ENCODE data around the gene INSIG1.
A peak's percentile ranks its signal among the peaks of the same experiment; 100 is the strongest.

INSIG1 gene

GRCh38 chr7:155309021-155309338 lies 11.3 kb downstream of the INSIG1 start:
- ChIA-PET CTCF (no interaction called here), POLR2A (no interaction called here)
- DNase-seq (ENCODE audit: extremely low spot score), result no peak
- no peak for TF ChIP-seq FOXK2 (IDR thresholded peaks at IDR 0.05)
- TF ChIP-seq ARNT (IDR thresholded peaks at IDR 0.05), result no peak
- TF ChIP-seq LEF1 (IDR thresholded peaks at IDR 0.05; ENCODE audit: borderline replicate concordance), result no peak
- no peak for TF ChIP-seq TARDBP (IDR thresholded peaks at IDR 0.05)
- TF ChIP-seq ELF4 (IDR thresholded peaks at IDR 0.05), result no peak
- no peak for TF ChIP-seq FOXM1 (IDR thresholded peaks at IDR 0.05; ENCODE audit: borderline replicate concordance)
- no peak for TF ChIP-seq L3MBTL2 (conservative IDR thresholded peaks at IDR 0.05)

- POLR2A ChIA-PET, result no interaction called here
Measured at GRCh38 chr7:155310425-155311114, 12.9 kb downstream of the INSIG1 start.

GRCh38 chr7:155311826-155312537 lies 14.3 kb downstream of the INSIG1 start:
- DNase-seq (ENCODE audit: extremely low spot score), result no peak
- peak; percentile 13; the same call in 1 of the 2 replicates for TF ChIP-seq ELF4 (IDR thresholded peaks at IDR 0.05)
- TF ChIP-seq PKNOX1 (IDR thresholded peaks at IDR 0.05), result no peak
- ChIA-PET POLR2A (no interaction called here), CTCF (no interaction called here)

More at GRCh38 chr7:155310425-155311114, 12.9 kb downstream of the INSIG1 start:
- TF ChIP-seq PKNOX1 (IDR thresholded peaks at IDR 0.05) (no peak), LEF1 (IDR thresholded peaks at IDR 0.05; ENCODE audit: borderline replicate concordance) (no peak), ELF4 (IDR thresholded peaks at IDR 0.05) (no peak), ZNF384 (IDR thresholded peaks at IDR 0.05) (no peak), ARNT (IDR thresholded peaks at IDR 0.05) (no peak), SUZ12 (IDR thresholded peaks at IDR 0.05) (no peak), L3MBTL2 (conservative IDR thresholded peaks at IDR 0.05) (no peak), FOXA1 (IDR thresholded peaks at IDR 0.05) (no peak), TARDBP (IDR thresholded peaks at IDR 0.05) (no peak), BHLHE40 (IDR thresholded peaks at IDR 0.05; ENCODE audit: borderline replicate concordance) (no peak), HDGF (IDR thresholded peaks at IDR 0.05; ENCODE audit: borderline replicate concordance) (no peak), FOXM1 (IDR thresholded peaks at IDR 0.05; ENCODE audit: borderline replicate concordance) (no peak), CTBP1 (IDR thresholded peaks at IDR 0.05; ENCODE audit: borderline replicate concordance) (no peak), FOXK2 (IDR thresholded peaks at IDR 0.05) (no peak), SP1 (IDR thresholded peaks at IDR 0.05) (no peak), NFRKB (IDR thresholded peaks at IDR 0.05) (no peak)
- CTCF ChIA-PET, result no interaction called here
- no peak for DNase-seq (ENCODE audit: extremely low spot score)

DNA sequence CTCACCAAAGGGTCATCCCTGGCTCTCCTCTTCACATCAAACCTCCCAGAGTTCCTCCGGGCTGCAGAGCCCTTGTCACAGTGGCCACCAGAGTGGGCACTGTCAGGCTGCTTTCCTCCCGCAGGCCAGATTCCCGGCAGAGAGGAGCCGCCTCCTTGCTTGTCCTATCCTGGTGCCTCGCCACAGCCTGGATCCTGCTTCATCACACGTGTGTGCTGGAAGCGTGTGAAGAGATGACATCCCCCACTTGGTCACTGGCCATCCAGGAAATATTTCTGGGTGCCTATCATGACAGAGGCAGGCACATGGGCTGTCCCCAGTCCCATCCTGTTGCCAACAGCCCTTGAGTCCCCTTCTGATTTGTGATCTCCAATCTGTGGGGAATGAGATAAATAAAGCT lies 15.0 kb downstream of the INSIG1 start:
- TF ChIP-seq SP1 (IDR thresholded peaks at IDR 0.05) (no peak), TARDBP (IDR thresholded peaks at IDR 0.05) (no peak)
- ChIA-PET POLR2A (no interaction called here), CTCF (no interaction called here)
- no peak for DNase-seq (ENCODE audit: extremely low spot score)

DNA sequence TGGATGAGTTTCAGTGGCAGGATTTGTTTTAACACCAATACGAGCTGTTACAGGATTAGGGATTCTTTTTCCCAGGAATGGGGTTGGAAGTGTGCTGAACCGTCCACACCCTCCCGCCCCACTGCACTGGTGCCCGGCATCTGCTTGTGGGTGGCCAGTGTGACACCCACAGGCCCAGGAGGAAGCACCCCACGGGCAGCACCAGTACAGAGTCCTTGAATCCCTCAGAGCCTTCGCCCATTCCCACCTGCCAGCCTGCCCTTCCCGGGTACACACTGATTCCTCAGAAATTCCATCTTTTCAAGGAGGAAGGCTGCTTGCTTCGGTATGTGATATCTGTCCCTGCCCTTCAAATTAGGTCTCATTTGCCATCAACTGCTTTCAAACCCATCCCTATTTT lies 15.4 kb downstream of the INSIG1 start:
- TF ChIP-seq SUZ12 (IDR thresholded peaks at IDR 0.05) (no peak), BHLHE40 (IDR thresholded peaks at IDR 0.05; ENCODE audit: borderline replicate concordance) (no peak), ELF4 (IDR thresholded peaks at IDR 0.05) (no peak), SP1 (IDR thresholded peaks at IDR 0.05) (no peak), FOXA1 (IDR thresholded peaks at IDR 0.05) (no peak), ZNF384 (IDR thresholded peaks at IDR 0.05) (no peak), FOXM1 (IDR thresholded peaks at IDR 0.05; ENCODE audit: borderline replicate concordance) (no peak), L3MBTL2 (conservative IDR thresholded peaks at IDR 0.05) (no peak), NFRKB (IDR thresholded peaks at IDR 0.05) (no peak), PKNOX1 (IDR thresholded peaks at IDR 0.05) (no peak)
- CTCF ChIA-PET, result no interaction called here
- POLR2A ChIA-PET, result no interaction called here
- no peak for DNase-seq (ENCODE audit: extremely low spot score)

DNA sequence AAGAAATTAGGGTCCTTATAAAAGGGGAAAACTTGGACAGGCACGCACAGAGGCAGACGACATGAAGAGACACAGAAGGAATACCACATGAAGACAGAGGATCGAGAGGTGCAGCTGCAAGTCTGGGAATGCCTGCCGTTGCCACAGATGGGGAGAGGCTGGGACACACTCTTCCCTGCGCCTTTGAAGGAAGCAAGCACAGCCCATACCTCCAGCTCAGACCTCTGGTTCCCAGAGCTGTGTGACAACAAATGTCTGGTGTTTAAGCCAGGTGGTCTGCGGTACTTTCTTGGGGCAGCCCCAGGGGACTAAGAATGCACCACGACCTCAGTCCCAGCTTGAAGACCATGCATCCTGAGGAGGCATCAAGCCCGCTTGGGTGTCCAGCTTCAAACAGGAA lies 18.3 kb downstream of the INSIG1 start:
- DNase-seq (ENCODE audit: extremely low spot score), result no peak
- ChIA-PET CTCF (interaction anchor here (0.8 kb wide), 1 partner anchor 29 kb away, joined by 3 read pairs; no protein-coding TSS in a partner anchor), POLR2A (no interaction called here)
- no peak for TF ChIP-seq FOXK2 (IDR thresholded peaks at IDR 0.05)

GRCh38 chr7:155316427-155317113 lies 18.9 kb downstream of the INSIG1 start:
- no peak for TF ChIP-seq LEF1 (IDR thresholded peaks at IDR 0.05; ENCODE audit: borderline replicate concordance)
- no peak for TF ChIP-seq FOXA1 (IDR thresholded peaks at IDR 0.05)
- TF ChIP-seq PKNOX1 (IDR thresholded peaks at IDR 0.05), result no peak
- no peak for TF ChIP-seq BHLHE40 (IDR thresholded peaks at IDR 0.05; ENCODE audit: borderline replicate concordance)
- no peak for TF ChIP-seq CTBP1 (IDR thresholded peaks at IDR 0.05; ENCODE audit: borderline replicate concordance)
- TF ChIP-seq SP1 (IDR thresholded peaks at IDR 0.05), result no peak
- no peak for TF ChIP-seq TARDBP (IDR thresholded peaks at IDR 0.05)
- TF ChIP-seq FOXK2 (IDR thresholded peaks at IDR 0.05), result no peak
- TF ChIP-seq NFRKB (IDR thresholded peaks at IDR 0.05), result no peak
- TF ChIP-seq ZNF384 (IDR thresholded peaks at IDR 0.05), result no peak
- TF ChIP-seq L3MBTL2 (conservative IDR thresholded peaks at IDR 0.05), result no peak
- TF ChIP-seq SUZ12 (IDR thresholded peaks at IDR 0.05), result no peak
- TF ChIP-seq ELF4 (IDR thresholded peaks at IDR 0.05), result no peak
- no peak for TF ChIP-seq ARNT (IDR thresholded peaks at IDR 0.05)
- no peak for TF ChIP-seq HDGF (IDR thresholded peaks at IDR 0.05; ENCODE audit: borderline replicate concordance)
- TF ChIP-seq FOXM1 (IDR thresholded peaks at IDR 0.05; ENCODE audit: borderline replicate concordance), result no peak
- CTCF ChIA-PET, result no interaction called here
- DNase-seq (ENCODE audit: extremely low spot score), result no peak
- POLR2A ChIA-PET, result no interaction called here

Measured in HEK293T (cell line).